Liver (tissue), 3 donors: Measurements from ENCODE around the gene BICRA.
A peak's percentile ranks its signal among the peaks of the same experiment; 100 is the strongest.

Source experiments
- RXRA ChIP-seq, 2 donors: IDR thresholded peaks; 2 replicates each; pipeline ENCODE4 v1.6.1; 2017 to 2018; ENCODE audit warnings: antibody characterized with exemption in 2 of 2, mild to moderate bottlenecking in 1 of 2
- YY1 ChIP-seq: IDR thresholded peaks from 2 replicates; pipeline ENCODE4 v1.6.1; 2016; ENCODE audit warnings: antibody characterized with exemption, mild to moderate bottlenecking
- TF ChIP-seq, protein P1 (sequence below): fragments of 150-350 bp; IDR thresholded peaks from 2 replicates; pipeline ENCODE4 v1.5.1; 2017; ENCODE audit warnings: improper control_type of control experiment, low read depth, low read length; ENCODE audit not compliant: missing input control
- donor health status: healthy.
- donor health status: healthy.

GRCh38 chr19:47601180-47601904 lies 7.6 kb upstream of the BICRA start:
- TF ChIP-seq, protein P1, sequence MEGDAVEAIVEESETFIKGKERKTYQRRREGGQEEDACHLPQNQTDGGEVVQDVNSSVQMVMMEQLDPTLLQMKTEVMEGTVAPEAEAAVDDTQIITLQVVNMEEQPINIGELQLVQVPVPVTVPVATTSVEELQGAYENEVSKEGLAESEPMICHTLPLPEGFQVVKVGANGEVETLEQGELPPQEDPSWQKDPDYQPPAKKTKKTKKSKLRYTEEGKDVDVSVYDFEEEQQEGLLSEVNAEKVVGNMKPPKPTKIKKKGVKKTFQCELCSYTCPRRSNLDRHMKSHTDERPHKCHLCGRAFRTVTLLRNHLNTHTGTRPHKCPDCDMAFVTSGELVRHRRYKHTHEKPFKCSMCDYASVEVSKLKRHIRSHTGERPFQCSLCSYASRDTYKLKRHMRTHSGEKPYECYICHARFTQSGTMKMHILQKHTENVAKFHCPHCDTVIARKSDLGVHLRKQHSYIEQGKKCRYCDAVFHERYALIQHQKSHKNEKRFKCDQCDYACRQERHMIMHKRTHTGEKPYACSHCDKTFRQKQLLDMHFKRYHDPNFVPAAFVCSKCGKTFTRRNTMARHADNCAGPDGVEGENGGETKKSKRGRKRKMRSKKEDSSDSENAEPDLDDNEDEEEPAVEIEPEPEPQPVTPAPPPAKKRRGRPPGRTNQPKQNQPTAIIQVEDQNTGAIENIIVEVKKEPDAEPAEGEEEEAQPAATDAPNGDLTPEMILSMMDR, result no peak
- TF ChIP-seq RXRA (IDR thresholded peaks at IDR 0.05) (peak; percentile 63 to 87), YY1 (peak; percentile 87)
